Right hindlimb (tissue), 1 donor: ENCODE results near the gene ZNF679.
"Not testable (repeated sequence)": the region's sequence is repeated elsewhere in the genome, so short reads cannot be mapped to it uniquely, and the experiment has no call there.

Experiments
- DNase-seq: peaks from one replicate; pipeline ENCODE4 v3.0.0-alpha.2; 2018

The ZNF679 gene

DNA sequence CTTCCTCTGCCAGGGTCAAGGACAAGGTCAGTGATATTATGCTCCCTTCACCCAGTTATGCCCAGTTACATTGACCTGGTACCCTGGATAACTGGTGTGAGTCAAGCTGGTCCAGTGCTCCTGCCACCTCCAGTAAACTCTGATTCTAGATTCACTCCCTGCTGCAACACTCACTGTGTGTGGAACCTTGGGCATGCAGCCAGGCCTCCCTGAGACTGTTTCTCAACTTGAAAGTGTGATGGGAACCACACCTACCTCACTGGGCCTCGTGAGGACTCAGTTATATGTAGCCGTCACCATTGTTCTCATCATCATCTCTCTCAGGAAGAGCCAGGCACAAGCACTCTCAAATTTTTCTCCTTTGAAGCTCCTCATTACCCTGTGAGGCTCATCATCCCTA lies 84.6 kb downstream of the ZNF679 start:
- no peak for DNase-seq

DNA sequence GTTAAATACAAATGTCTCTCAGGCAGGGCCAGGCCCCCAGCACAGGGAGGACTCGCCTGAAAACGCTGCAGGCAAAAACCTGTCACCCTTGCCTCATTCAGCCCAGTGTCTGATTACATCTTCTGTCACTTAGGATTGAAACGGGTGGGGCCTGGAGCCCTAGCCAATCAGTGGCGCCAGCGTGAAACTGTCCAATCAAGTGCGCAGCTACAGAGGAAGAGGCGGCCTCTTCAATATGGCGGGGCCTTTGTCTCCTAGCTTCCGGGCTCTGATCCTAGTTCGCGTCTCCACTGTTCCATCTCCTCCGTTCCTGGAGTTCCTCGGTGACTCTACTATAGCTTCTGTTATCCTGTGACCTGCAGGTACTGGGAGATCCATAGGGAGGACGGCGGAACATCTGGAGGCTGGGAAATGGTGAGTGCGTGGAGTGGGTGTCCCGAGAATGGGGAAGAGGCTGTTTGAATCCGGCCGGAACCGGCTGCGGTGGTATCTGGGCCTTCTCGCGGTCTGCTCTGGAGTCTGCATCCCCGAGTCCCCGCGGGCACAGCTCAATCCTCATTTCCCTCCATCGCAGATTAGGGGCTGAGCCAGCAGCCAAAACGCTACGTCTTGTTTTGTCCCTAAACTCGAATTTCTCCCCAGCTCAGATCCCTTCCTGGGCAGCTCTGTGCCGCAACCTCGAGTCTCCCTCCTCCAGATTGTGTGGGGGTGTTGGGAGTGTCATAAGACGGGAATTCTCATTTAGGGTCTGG lies 85.6 kb downstream of the ZNF679 start, which contains the start of gene ZNF736:
TSS of gene ZNF736 (plus strand) at position 222 of the 752 bp plus-strand sequence. CDS start at position 412, 190 bp downstream.
- peak; percentile 94 for DNase-seq

GRCh38 chr7:64314566-64314965 lies 86.3 kb downstream of the ZNF679 start:
- DNase-seq = no peak

DNA sequence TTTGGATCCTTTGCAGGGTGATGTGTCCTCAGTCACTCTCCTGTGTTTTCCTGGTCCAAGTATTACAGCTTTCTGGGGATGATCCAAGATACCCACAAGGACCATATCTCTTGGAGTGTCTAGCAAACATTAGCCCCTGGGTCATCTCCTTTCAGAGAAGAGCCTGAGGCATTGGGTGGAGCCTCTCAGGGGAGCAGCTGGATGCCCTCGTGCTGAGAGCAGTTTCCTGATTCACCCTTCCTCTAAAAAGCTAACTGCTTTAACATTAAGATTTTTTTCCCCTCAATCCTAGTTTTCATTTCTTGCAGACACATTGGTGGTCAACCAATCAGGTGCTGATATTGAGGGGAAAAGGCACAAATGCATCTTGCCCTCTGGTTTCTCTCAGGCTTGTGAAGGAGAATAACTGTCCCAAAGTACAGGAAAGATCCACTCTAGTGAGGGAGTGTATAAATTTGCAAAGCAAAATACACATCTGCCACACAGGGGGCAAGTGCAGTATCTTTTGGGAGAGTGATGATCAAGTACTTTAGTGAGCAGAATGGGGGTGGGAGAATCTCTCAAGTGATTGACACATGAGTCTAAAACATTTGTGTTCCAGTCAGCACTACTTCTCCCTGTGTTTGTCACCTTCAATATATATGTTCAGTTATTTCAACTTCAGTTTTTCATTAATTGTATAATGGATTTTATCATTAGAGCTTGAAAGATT lies 87.9 kb downstream of the ZNF679 start:
- DNase-seq = not testable (repeated sequence)
